ENCODE results near the gene RNU4-1.
A peak's percentile ranks its signal among the peaks of the same experiment; 100 is the strongest.
"Not testable (repeated sequence)": the region's sequence is repeated elsewhere in the genome, so short reads cannot be mapped to it uniquely, and the experiment has no call there.

Gene RNU4-1

GRCh38 chr12:120251364-120252070, 41.5 kb downstream of the RNU4-1 start:
- not testable (repeated sequence) for H3K4ac ChIP-seq (ENCODE audit: low read depth in 1 of 2, low read length in 2 of 2); H3K14ac ChIP-seq (ENCODE audit: low read length in 2 of 2); H2BK5ac ChIP-seq (ENCODE audit: low read depth, low read length, poor library complexity, severe bottlenecking); H3K27me3 ChIP-seq (ENCODE audit: control insufficient read depth in 1 of 2, insufficient read depth in 1 of 2, low read length in 2 of 2); H3K9me3 ChIP-seq (ENCODE audit: control insufficient read depth, low read length); H4K91ac ChIP-seq (ENCODE audit: low read length); H2BK15ac ChIP-seq (ENCODE audit: low read depth, poor library complexity, severe bottlenecking); H3K79me1 ChIP-seq (replicated peaks; ENCODE audit: low read length, poor library complexity, severe bottlenecking); H2AK5ac ChIP-seq (ENCODE audit: low read length, severe bottlenecking); H2BK120ac ChIP-seq (ENCODE audit: low read depth, low read length); H3K4me3 ChIP-seq (ENCODE audit: insufficient read depth in 1 of 2, low read depth in 1 of 2, low read length in 2 of 2); H3K23ac ChIP-seq (ENCODE audit: low read length in 2 of 2); H3K4me2 ChIP-seq (ENCODE audit: low read length, poor library complexity, severe bottlenecking); H3K27ac ChIP-seq (ENCODE audit: low read length, poor library complexity, severe bottlenecking); DNase-seq; H2AFZ ChIP-seq (ENCODE audit: low read depth, low read length)
- Histone ChIP-seq H4K8ac (ENCODE audit: low read length) (peak overlapping the region; percentile 19), H2BK12ac (ENCODE audit: low read length in 2 of 2) (peak overlapping the region in 1 of 2 experiments; percentile 5), H3K36me3 (ENCODE audit: control insufficient read depth in 1 of 2, insufficient read depth in 2 of 2, low read depth in 1 of 2, low read length in 2 of 2) (peaks cover 3 to 42% of the 10 kb centered on the region in 2 experiments), H3K18ac (ENCODE audit: low read depth in 1 of 2, low read length in 2 of 2) (peak overlapping the region in 1 of 2 experiments; percentile 51), H3K4me1 (ENCODE audit: control insufficient read depth, insufficient read depth, low read depth, low read length) (peaks cover 29% of the 10 kb centered on the region), H3K9ac (ENCODE audit: low read length) (peak overlapping the region; percentile 24)
- 66% methylated on average over 9 of the region's 12 CpGs for WGBS

- H3K4me1 ChIP-seq (ENCODE audit: control insufficient read depth, insufficient read depth, low read depth, low read length) = peaks cover 27% of the 10 kb centered on the region
- peak overlapping the region; percentile 52 for H3K4ac ChIP-seq (ENCODE audit: low read depth in 1 of 2, low read length in 2 of 2)
- H3K9me3 ChIP-seq (ENCODE audit: control insufficient read depth, low read length) = no peaks in the 10 kb centered on the region
- H3K79me1 ChIP-seq (replicated peaks; ENCODE audit: low read length, poor library complexity, severe bottlenecking) = no peaks in the 10 kb centered on the region
- no peak overlapping the region for H2AFZ ChIP-seq (ENCODE audit: low read depth, low read length)
- H3K14ac ChIP-seq (ENCODE audit: low read length in 2 of 2) = peak overlapping the region in 1 of 2 experiments; percentile 39
- peak overlapping the region; percentile 81 for H4K8ac ChIP-seq (ENCODE audit: low read length)
- H4K91ac ChIP-seq (ENCODE audit: low read length) = peak overlapping the region; percentile 87
- WGBS = 55% methylated on average over 8 of the region's 8 CpGs
- peaks cover 3 to 43% of the 10 kb centered on the region in 2 experiments for H3K36me3 ChIP-seq (ENCODE audit: control insufficient read depth in 1 of 2, insufficient read depth in 2 of 2, low read depth in 1 of 2, low read length in 2 of 2)
- H3K9ac ChIP-seq (ENCODE audit: low read length) = peak overlapping the region; percentile 59
- no peak overlapping the region for H2BK5ac ChIP-seq (ENCODE audit: low read depth, low read length, poor library complexity, severe bottlenecking)
- peak overlapping the region; percentile 46 to 71 for H3K18ac ChIP-seq (ENCODE audit: low read depth in 1 of 2, low read length in 2 of 2)
- H2BK12ac ChIP-seq (ENCODE audit: low read length in 2 of 2) = peak overlapping the region; percentile 51 to 80
- peak overlapping the region; percentile 11 for H2BK120ac ChIP-seq (ENCODE audit: low read depth, low read length)
- peak overlapping the region; percentile 55 for H2BK15ac ChIP-seq (ENCODE audit: low read depth, poor library complexity, severe bottlenecking)
- DNase-seq = peak; percentile 51
- H3K27me3 ChIP-seq (ENCODE audit: control insufficient read depth in 1 of 2, insufficient read depth in 1 of 2, low read length in 2 of 2) = no peaks in the 10 kb centered on the region
- no peak overlapping the region for H3K4me2 ChIP-seq (ENCODE audit: low read length, poor library complexity, severe bottlenecking)
- peak overlapping the region in 1 of 2 experiments; percentile 63 for H3K4me3 ChIP-seq (ENCODE audit: insufficient read depth in 1 of 2, low read depth in 1 of 2, low read length in 2 of 2)
- H3K27ac ChIP-seq (ENCODE audit: low read length, poor library complexity, severe bottlenecking) = no peak overlapping the region
- H3K23ac ChIP-seq (ENCODE audit: low read length in 2 of 2) = no peak overlapping the region
- peak overlapping the region; percentile 9 for H2AK5ac ChIP-seq (ENCODE audit: low read length, severe bottlenecking)
These were observed 42.9 kb downstream of the RNU4-1 start for GRCh38 chr12:120249875-120250795.

- Histone ChIP-seq H3K4me3 (ENCODE audit: insufficient read depth in 1 of 2, low read depth in 1 of 2, low read length in 2 of 2) (peak overlapping the region in 1 of 2 experiments; percentile 63), H3K14ac (ENCODE audit: low read length in 2 of 2) (peak overlapping the region in 1 of 2 experiments; percentile 39), H3K4ac (ENCODE audit: low read depth in 1 of 2, low read length in 2 of 2) (peak overlapping the region; percentile 29 to 52), H2BK5ac (ENCODE audit: low read depth, low read length, poor library complexity, severe bottlenecking) (no peak overlapping the region), H2AK5ac (ENCODE audit: low read length, severe bottlenecking) (peak overlapping the region; percentile 8), H3K9ac (ENCODE audit: low read length) (peak overlapping the region; percentile 59), H2AFZ (ENCODE audit: low read depth, low read length) (no peak overlapping the region), H3K23ac (ENCODE audit: low read length in 2 of 2) (no peak overlapping the region), H4K91ac (ENCODE audit: low read length) (peak overlapping the region; percentile 87), H2BK15ac (ENCODE audit: low read depth, poor library complexity, severe bottlenecking) (peak overlapping the region; percentile 55), H2BK120ac (ENCODE audit: low read depth, low read length) (no peak overlapping the region), H2BK12ac (ENCODE audit: low read length in 2 of 2) (peak overlapping the region; percentile 34 to 80), H3K27me3 (ENCODE audit: control insufficient read depth in 1 of 2, insufficient read depth in 1 of 2, low read length in 2 of 2) (no peaks in the 10 kb centered on the region), H3K36me3 (ENCODE audit: control insufficient read depth in 1 of 2, insufficient read depth in 2 of 2, low read depth in 1 of 2, low read length in 2 of 2) (peaks cover 3 to 35% of the 10 kb centered on the region in 2 experiments), H3K18ac (ENCODE audit: low read depth in 1 of 2, low read length in 2 of 2) (peak overlapping the region; percentile 37 to 79), H3K79me1 (replicated peaks; ENCODE audit: low read length, poor library complexity, severe bottlenecking) (no peaks in the 10 kb centered on the region), H3K4me2 (ENCODE audit: low read length, poor library complexity, severe bottlenecking) (no peak overlapping the region), H3K27ac (ENCODE audit: low read length, poor library complexity, severe bottlenecking) (no peak overlapping the region), H3K4me1 (ENCODE audit: control insufficient read depth, insufficient read depth, low read depth, low read length) (peaks cover 31% of the 10 kb centered on the region), H4K8ac (ENCODE audit: low read length) (peak overlapping the region; percentile 81), H3K9me3 (ENCODE audit: control insufficient read depth, low read length) (no peaks in the 10 kb centered on the region)
- WGBS = 61% methylated on average over 3 of the region's 4 CpGs
- peak; percentile 58 for DNase-seq
These were observed 43.7 kb downstream of the RNU4-1 start for GRCh38 chr12:120249266-120249874.
